Activated T-cell treated with anti-CD3 and anti-CD28 coated beads, Interleukin-2, amount 50 U/mL, for 24 hours (primary cell): Measurements from ENCODE around the gene PHKB.

Experiments
- DNase-seq: peaks from one replicate; pipeline ENCODE4 v3.0.0-alpha.2; 2020
- H3K27ac Mint-ChIP-seq: 2 replicates; pipeline ENCODE4 v1.8.0; 2020; ENCODE audit warnings: mild to moderate bottlenecking, mixed read lengths
- H3K27me3 Mint-ChIP-seq: 2 replicates; pipeline ENCODE4 v1.8.0; 2020; ENCODE audit warnings: mixed read lengths
- H3K36me3 Mint-ChIP-seq: 2 replicates; pipeline ENCODE4 v1.8.0; 2020; ENCODE audit warnings: low read depth, mixed read lengths
- H3K4me1 Mint-ChIP-seq: 2 replicates; pipeline ENCODE4 v1.8.0; 2020; ENCODE audit warnings: low read depth, mixed read lengths
- H3K4me3 Mint-ChIP-seq: 2 replicates; pipeline ENCODE4 v1.8.0; 2020; ENCODE audit warnings: mild to moderate bottlenecking, moderate library complexity, mixed read lengths
- H3K9me3 Mint-ChIP-seq: 2 replicates; pipeline ENCODE4 v1.8.0; 2020; ENCODE audit warnings: mixed read lengths

The PHKB gene

DNA sequence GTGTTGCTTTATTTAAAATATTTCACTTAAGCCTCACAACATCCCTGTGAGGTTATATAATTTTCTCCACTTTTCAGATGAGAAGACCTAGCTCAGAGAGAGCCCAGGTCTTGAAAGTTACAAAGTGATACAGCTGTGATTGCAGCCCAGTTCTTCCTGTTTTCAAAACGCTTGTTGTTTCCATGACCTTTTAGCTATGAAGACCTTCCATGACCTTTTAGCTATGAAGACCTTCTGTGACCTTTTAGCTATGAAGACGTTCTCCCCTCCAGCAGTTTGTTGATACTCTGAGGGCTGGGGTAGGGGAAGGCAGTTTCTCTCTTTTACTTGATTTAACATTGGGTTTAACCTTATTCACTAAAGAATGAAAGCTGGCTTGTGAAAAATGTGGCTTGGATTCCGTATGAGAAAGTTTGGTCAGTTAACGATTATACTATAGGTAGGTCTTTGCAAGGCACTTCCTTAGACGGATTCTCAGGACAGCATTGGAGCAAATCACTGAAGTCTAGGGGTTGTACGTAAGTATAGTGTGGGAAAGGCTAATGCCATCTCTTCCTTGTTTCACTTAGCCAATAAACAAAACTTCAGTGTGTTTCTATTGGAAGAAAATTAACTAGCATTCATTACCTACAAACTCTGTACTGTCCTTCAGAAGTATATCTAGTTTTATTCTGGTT, 20.7 kb downstream of the PHKB start:
- Mint-ChIP-seq H3K27me3 (no peaks in the 10 kb centered on the region), H3K9me3 (no peaks in the 10 kb centered on the region), H3K36me3 (peaks cover 36% of the 10 kb centered on the region), H3K4me3 (no peak overlapping the region), H3K27ac (no peak overlapping the region), H3K4me1 (peaks cover 40% of the 10 kb centered on the region)
- DNase-seq: no peak

DNA sequence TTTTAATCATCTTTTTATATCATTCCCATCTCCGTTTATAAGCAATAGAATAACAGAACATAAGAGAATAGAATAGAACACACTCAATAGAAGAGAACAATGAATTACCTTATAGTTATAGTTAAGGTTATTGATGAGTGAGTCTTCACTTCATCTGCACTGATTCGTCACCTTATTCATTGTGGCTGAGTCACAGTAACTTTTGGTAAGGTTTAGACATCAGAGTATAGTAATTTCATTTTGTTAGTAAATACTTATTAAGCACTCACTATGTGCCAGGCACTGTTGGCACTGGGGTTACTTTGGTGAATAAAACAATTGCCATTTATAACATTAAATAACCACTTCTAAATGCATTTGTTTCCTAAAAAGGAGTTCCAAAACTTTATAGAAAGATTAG, 22.5 kb downstream of the PHKB start:
- Mint-ChIP-seq H3K36me3 (peaks cover 46% of the 10 kb centered on the region), H3K4me1 (peaks cover 36% of the 10 kb centered on the region), H3K4me3 (no peak overlapping the region), H3K9me3 (peaks cover 7% of the 10 kb centered on the region), H3K27ac (no peak overlapping the region), H3K27me3 (no peaks in the 10 kb centered on the region)
- DNase-seq: no peak

DNA sequence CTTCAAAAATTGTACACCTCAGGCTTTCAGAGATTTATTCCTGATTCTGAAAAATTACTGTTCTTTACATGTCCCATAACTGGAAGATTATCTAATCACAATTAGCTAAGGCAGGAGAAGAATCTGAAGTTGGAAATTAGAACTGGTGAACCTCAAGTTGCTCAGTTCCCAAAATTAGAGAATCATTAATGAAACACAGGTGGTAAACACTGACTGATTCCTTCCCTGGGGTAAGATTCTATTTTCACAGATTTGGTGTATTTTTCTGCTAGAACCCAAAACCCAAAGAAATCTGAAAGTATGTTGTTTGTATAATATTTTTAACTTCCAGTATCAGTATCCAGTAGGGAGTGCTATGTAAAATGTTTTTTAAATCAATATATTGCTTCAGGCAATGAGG, 25.7 kb downstream of the PHKB start:
- H3K36me3 Mint-ChIP-seq: peaks cover 63% of the 10 kb centered on the region
- no peak overlapping the region for H3K4me3 Mint-ChIP-seq
- H3K27ac Mint-ChIP-seq: no peak overlapping the region
- peaks cover 14% of the 10 kb centered on the region for H3K4me1 Mint-ChIP-seq
- DNase-seq: no peak
- no peaks in the 10 kb centered on the region for H3K27me3 Mint-ChIP-seq
- peaks cover 25% of the 10 kb centered on the region for H3K9me3 Mint-ChIP-seq

DNA sequence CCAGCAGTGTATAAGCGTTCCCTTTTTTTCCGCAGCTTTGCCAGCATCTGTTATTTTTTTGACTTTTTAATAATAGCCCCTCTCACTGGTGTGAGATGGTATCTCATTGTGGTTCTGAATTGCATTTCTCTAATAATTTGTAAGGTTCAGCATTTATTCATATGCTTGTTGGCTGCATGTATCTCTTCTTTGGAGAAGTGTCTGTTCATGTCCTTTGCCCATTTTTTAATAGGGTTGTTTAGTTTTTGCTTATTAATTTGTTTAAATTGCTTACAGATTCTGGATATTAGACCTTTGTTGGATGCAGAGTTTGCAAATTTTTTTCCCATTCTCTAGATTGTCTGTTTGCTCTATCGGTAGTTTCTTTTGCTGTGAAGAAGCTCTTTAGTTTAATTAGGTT, 26.9 kb downstream of the PHKB start:
- peaks cover 24% of the 10 kb centered on the region for H3K4me1 Mint-ChIP-seq
- H3K4me3 Mint-ChIP-seq: no peak overlapping the region
- H3K27ac Mint-ChIP-seq: no peak overlapping the region
- no peak for DNase-seq
- H3K36me3 Mint-ChIP-seq: peaks cover 73% of the 10 kb centered on the region
- H3K27me3 Mint-ChIP-seq: no peaks in the 10 kb centered on the region
- H3K9me3 Mint-ChIP-seq: peaks cover 25% of the 10 kb centered on the region

DNA sequence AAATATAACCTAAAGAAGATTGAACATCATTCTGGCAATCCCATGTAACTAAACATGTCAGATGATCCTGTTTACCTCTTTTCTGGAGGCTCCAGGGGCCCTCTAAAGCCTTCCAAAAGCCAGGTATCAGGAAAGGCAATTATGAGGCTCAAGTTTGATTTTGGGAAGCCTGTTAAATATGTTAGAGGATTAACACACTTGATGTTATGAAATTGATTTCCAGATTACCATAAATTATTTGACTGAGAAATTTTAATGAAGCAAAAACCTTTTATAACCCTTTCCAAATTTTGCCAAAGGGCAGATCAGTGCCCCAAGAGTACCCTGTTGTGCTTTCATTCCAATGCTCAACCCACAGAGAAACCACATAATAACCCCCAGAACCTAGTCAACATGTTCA, 29.3 kb downstream of the PHKB start:
- H3K9me3 Mint-ChIP-seq: peaks cover 27% of the 10 kb centered on the region
- no peak overlapping the region for H3K27ac Mint-ChIP-seq
- DNase-seq: no peak
- no peaks in the 10 kb centered on the region for H3K27me3 Mint-ChIP-seq
- H3K4me1 Mint-ChIP-seq: peaks cover 25% of the 10 kb centered on the region
- peaks cover 65% of the 10 kb centered on the region for H3K36me3 Mint-ChIP-seq
- H3K4me3 Mint-ChIP-seq: no peak overlapping the region

DNA sequence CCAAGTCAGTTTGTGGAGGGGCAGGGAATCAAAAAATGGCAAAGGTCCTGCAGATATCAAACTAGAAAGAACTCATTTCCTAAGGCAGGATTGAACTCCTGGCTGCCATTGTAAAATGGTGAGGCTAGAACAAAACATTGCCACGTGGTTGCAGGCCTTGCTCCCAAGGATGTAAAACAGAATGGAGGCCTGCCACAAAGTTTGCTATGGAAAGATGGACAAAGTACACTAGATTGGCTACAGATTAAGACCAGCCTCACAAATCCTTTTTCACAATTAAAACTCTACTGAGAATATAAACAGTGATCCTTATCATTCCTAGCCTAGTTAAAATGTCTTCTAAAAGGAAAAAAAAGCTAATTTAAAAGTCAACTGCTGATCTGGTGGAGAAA, 30.9 kb downstream of the PHKB start:
- H3K36me3 Mint-ChIP-seq: peaks cover 56% of the 10 kb centered on the region
- peaks cover 27% of the 10 kb centered on the region for H3K9me3 Mint-ChIP-seq
- H3K4me3 Mint-ChIP-seq: no peak overlapping the region
- H3K4me1 Mint-ChIP-seq: peaks cover 25% of the 10 kb centered on the region
- no peak overlapping the region for H3K27ac Mint-ChIP-seq
- no peaks in the 10 kb centered on the region for H3K27me3 Mint-ChIP-seq
- no peak for DNase-seq

DNA sequence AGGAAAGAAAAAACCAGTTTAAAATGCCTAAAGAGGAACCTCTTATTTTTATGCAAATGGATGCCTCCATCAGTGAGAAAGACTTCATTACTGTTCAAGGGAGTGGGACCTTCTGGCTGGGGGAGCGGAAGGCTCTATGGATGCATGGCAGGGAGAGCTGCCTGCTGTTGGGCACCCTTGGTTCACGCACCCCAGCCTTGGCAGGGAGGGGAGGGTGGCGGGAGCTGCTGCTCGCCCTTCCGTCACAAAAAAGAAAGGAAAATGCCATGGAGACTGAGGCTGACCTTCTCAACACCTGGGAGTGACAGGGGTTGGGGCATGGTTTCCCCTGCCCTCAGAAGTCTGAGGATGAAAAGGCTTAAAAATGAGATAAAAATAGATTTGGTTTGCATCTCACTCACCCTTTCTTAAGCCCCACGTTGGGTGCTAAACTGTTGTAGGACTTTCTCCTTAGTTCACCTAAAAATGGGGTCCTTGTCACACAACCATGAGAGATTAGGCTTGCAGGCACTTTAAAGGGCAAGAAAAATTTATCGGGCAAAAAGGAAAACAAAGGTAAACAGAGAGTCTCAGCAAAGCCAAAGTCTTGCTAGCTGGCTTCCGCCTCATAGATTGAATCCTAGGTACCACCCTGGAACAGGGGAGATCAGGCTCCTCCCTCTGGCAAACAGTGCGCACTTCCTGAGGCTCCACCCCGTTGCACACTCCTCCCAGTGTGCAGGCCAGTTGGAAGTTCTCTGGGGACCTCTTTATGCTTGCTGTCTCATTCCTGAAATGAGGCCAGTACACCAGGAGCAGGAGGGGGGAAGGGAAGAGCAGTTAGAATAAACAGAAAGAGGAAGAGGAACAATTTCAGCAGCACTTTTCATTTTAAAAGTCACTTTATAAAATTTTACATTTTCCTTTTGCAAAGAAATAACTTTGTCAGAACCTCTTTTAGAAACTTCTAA, 31.6 kb downstream of the PHKB start:
- DNase-seq: no peak
- Mint-ChIP-seq H3K36me3 (peaks cover 57% of the 10 kb centered on the region), H3K4me3 (no peak overlapping the region), H3K27me3 (no peaks in the 10 kb centered on the region), H3K27ac (peak overlapping the region; percentile 74), H3K4me1 (peaks cover 25% of the 10 kb centered on the region), H3K9me3 (peaks cover 27% of the 10 kb centered on the region)

DNA sequence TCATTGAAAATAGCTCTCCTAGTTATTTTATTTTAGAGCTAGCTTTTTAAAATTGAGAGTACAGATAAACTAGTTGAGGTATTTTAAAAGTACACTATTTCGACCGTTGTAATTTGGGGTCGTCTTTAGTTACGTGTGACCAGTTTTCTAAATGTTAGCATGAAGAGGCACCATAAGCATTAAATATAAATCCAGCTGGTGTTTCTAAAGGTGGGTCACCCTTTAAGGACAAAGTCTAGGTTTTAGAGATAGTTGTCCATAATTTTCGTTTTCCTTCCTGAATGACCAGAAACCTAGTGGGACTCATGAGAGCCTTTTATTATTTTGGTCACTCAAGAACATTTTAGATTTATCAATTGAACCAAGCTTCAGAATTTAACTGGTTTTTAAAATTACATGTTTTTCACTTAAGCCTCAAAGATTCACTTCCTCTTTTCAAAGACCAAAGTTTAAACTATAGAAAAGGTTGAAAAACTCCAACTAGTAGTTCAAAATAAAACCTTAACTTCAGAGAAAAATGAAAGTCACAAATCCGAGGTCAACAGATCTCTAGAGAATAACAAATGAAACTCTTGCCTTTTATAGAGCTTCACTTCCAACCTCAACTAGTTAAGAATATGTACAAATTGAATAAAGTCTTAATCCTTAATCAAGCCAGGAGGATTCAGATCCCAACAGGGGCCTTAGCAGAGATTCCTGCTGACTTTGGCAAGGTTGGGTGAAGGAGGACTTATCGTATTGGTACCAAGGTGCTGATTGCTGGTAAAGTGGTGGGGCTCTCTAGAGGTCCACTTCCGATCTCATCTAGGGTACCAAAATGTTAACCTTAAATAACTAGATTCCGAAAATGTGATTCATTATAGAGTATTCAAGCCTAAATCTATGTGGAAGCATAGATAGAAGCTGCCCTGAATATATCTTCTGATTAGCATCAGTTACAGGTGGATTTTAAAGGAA, 32.5 kb downstream of the PHKB start:
- peaks cover 25% of the 10 kb centered on the region for H3K4me1 Mint-ChIP-seq
- H3K4me3 Mint-ChIP-seq: no peak overlapping the region
- H3K9me3 Mint-ChIP-seq: peaks cover 19% of the 10 kb centered on the region
- H3K27me3 Mint-ChIP-seq: no peaks in the 10 kb centered on the region
- peak overlapping the region; percentile 38 for H3K27ac Mint-ChIP-seq
- peaks cover 56% of the 10 kb centered on the region for H3K36me3 Mint-ChIP-seq
- no peak for DNase-seq

DNA sequence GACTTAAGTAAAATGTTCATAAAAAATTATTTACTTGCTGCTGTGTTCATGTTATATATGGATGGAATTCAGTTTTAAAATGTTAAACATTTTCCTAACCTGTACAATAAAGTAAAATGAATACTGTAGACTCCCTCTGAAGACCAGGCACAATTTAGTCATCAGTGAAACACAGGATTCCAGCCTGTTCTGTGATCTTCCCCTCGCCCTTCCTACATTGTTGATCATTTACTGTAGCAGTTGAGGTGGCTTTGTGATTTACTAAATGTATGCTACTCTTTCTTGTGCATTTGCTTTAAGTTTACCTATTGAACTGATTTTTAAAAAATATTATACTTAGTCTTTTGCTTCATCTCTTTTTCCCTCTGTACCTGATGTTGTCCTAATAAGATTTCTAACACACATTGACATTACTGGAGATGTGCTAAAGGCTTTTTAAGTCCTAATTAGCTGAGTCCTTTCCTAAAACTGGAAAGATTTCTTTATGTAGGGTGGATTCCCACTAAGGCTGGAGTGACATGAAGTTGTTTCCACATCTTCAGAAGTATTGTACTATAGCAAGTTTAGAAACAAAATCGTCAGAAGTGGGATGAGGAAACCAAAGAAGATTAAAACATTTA, 38.1 kb downstream of the PHKB start:
- peaks cover 66% of the 10 kb centered on the region for H3K36me3 Mint-ChIP-seq
- peaks cover 2% of the 10 kb centered on the region for H3K9me3 Mint-ChIP-seq
- peaks cover 5% of the 10 kb centered on the region for H3K4me1 Mint-ChIP-seq
- no peak for DNase-seq
- H3K27me3 Mint-ChIP-seq: no peaks in the 10 kb centered on the region
- H3K27ac Mint-ChIP-seq: no peak overlapping the region
- H3K4me3 Mint-ChIP-seq: no peak overlapping the region

DNA sequence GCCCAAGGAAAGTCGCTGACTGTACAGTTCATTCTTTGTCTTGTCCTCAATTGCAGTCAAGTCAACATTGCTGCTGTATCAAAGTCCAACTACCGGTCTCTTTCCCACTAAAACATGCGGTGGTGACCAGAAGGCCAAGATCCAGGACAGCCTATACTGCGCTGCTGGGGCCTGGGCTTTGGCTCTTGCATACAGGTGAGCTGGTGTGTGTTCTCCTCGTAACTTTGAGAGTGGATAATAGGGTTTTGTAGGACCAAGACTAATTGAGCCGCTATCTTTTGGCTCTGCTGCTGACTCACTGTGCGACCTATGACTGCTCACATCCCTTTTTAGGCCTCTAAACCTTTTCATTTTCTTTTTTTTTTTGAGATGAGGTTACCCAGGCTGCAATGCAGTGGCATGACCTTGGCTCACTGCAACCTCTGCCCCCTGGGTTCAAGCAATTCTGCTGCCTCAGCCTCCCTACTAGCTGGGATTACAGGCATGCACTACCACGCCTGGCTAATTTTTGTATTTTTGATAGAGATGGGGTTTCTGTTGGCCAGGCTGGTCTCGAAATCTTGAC, 38.7 kb downstream of the PHKB start:
- Mint-ChIP-seq H3K36me3 (peaks cover 72% of the 10 kb centered on the region), H3K27ac (no peak overlapping the region), H3K4me1 (no peaks in the 10 kb centered on the region), H3K9me3 (no peaks in the 10 kb centered on the region), H3K27me3 (no peaks in the 10 kb centered on the region), H3K4me3 (no peak overlapping the region)
- no peak for DNase-seq

DNA sequence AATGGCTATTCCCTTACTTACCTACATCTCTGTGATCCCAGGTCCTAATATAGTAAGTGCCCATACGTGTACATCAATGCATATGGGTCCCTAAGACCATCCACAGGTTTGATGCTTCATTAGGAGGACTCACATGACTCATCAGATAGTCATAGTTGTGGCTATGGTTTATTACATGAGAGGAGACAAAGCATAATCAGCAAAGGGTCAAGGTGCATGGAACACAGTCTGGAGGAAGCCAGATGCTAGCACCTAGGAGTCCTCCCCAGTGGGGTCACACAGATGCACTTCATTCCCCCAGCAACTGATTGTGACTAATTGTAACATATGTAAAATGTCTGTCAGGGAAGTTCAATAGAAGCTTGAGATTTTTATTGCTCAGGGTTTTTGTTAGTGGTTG, 42.8 kb downstream of the PHKB start:
- Mint-ChIP-seq H3K9me3 (no peaks in the 10 kb centered on the region), H3K27ac (no peak overlapping the region), H3K36me3 (peaks cover 74% of the 10 kb centered on the region), H3K27me3 (no peaks in the 10 kb centered on the region), H3K4me1 (peaks cover 6% of the 10 kb centered on the region), H3K4me3 (no peak overlapping the region)
- no peak for DNase-seq

DNA sequence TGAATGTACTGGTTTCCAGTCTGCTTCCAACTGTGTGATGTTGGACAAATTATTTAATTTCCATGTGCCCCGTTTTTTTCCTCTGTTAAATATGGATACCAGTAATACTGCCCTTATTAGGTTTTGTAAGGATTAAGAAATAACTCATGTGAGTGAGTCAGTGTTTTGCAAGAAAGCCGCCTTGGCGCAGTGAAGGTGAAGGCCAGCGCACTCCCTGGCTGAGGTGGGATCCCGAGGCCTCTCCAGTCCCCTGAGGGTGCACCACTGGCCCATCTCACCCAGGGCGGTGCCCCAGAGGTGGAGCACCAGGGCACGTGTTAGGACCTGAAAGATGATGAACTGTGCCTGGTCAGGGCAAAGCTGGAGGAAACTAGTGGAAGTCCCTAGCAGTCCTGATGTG, 43.5 kb downstream of the PHKB start:
- no peak overlapping the region for H3K27ac Mint-ChIP-seq
- no peaks in the 10 kb centered on the region for H3K27me3 Mint-ChIP-seq

DNA sequence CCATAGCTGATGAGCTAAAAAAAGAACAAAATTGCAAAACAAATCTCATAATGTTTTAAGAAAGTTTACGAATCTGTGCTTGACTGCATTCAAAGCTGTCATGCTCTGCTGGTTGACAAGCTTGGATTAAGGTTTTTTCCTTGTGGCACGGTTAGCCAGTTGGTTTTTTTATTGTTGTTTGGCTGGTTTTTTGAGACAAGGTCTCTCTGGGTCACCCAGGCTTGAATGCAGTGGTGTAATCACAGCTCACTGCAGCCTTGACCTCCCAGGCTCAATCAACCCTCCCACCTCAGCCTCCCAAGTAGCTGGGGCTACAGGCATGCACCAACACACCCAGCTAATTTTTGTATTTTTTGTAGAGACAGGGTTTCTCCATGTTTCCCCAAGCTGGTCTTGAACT, 45.7 kb downstream of the PHKB start:
- DNase-seq: no peak
- H3K4me1 Mint-ChIP-seq: peaks cover 6% of the 10 kb centered on the region
- no peak overlapping the region for H3K4me3 Mint-ChIP-seq
- H3K27ac Mint-ChIP-seq: no peak overlapping the region
- no peaks in the 10 kb centered on the region for H3K9me3 Mint-ChIP-seq
- peaks cover 73% of the 10 kb centered on the region for H3K36me3 Mint-ChIP-seq
- no peaks in the 10 kb centered on the region for H3K27me3 Mint-ChIP-seq

More for the DNA sequence above, 43.5 kb downstream of the PHKB start:
- H3K4me1 Mint-ChIP-seq: peaks cover 6% of the 10 kb centered on the region
- DNase-seq: no peak
- H3K36me3 Mint-ChIP-seq: peaks cover 73% of the 10 kb centered on the region
- no peak overlapping the region for H3K4me3 Mint-ChIP-seq
- no peaks in the 10 kb centered on the region for H3K9me3 Mint-ChIP-seq

DNA sequence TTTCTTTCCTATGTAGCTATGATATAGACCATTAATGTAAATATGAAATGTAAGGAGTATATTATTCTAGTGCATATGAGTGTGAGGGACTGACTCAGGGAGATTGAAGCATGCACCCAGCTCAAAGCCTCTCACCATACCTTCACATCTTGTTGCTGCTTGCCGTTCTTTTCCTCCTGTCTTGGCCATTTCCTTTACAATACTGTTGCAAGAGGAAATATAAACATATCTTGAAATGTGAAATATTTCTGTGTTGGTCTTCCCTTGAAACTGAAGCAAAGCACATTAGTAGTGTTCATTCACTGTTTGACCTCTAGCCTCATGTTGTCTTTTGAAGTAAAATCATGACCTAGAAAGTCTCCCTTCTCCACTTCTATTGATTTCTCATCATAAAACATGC, 46.6 kb downstream of the PHKB start:
- Mint-ChIP-seq H3K9me3 (no peaks in the 10 kb centered on the region), H3K4me3 (no peak overlapping the region), H3K4me1 (peaks cover 6% of the 10 kb centered on the region), H3K27me3 (no peaks in the 10 kb centered on the region), H3K36me3 (peaks cover 73% of the 10 kb centered on the region), H3K27ac (no peak overlapping the region)
- DNase-seq: no peak
